ENCODE data around the gene AFMID.

- TF ChIP-seq CTCF (IDR thresholded peaks at IDR 0.05) (no peak), ZFX (IDR thresholded peaks at IDR 0.05; ENCODE audit: borderline replicate concordance) (no peak)
These were observed 22.9 kb downstream of the AFMID start for GRCh38 chr17:78210111-78210510.

All from 22Rv1 (cell line).